GM12878 (cell line): ENCODE results near the gene LRTM2. TPM values are rescaled to one million over a fixed set of nuclear protein-coding genes. Genes with fewer than 3 reads are reported as not detected.

ENCODE experiments used
- ATAC-seq: fragments of 200-7000 bp; cut with Tn5 transposase; 3 replicates; pipeline ENCODE4 v1.9.1; 2020; ENCODE audit warnings: mild to moderate bottlenecking, moderate library complexity
- BruUV-seq: library from RNA; stranded (reverse); fragments of 400-500 nt; replicated peaks from 2 replicates; lab custom pipeline; 2021; lab: Mats Ljungman, UMichigan
- CTCF ChIA-PET: fragments of 300-600 bp; sonication (Branson Sonifier 250); formaldehyde crosslinking; extraction: SDS; loops from one replicate; lab custom pipeline; 2021; ENCODE audit warnings: inconsistent platforms; lab: Yijun Ruan, JAX
- POLR2A ChIA-PET: fragments of 350-600 bp; formaldehyde crosslinking; extraction: SDS; loops from one replicate; lab custom pipeline; 2021; ENCODE audit warnings: inconsistent platforms; lab: Charles Lee
- RAD21 ChIA-PET: fragments of 300-600 bp; sonication (Branson Sonifier 250); formaldehyde crosslinking; loops from one replicate; lab custom pipeline; 2023; ENCODE audit warnings: antibody characterized with exemption; ENCODE audit not compliant: unreplicated experiment; lab: Charles Lee
- SMC1A ChIA-PET: fragments of 300-600 bp; sonication (Branson Sonifier 250); formaldehyde crosslinking; loops from one replicate; lab custom pipeline; 2023; ENCODE audit not compliant: unreplicated experiment, uncharacterized antibody; lab: Charles Lee
- DNase-seq: peaks from one replicate; pipeline ENCODE4 v3.0.0-alpha.2; 2011; ENCODE audit warnings: low read depth, low spot score
- FAIRE-seq: peaks from 3 replicates; lab custom pipeline; 2011; peaks lifted over from hg19 to GRCh38; lab: Jason Lieb, UNC
- H2AFZ ChIP-seq: 2 replicates; pipeline ENCODE4 v1.6.0; 2011; ENCODE audit warnings: low read depth, low read length, control low read depth; ENCODE audit not compliant: control insufficient read depth
- H3K27ac ChIP-seq: 2 replicates; pipeline ENCODE4 v1.5.1; 2011; ENCODE audit warnings: control low read depth; ENCODE audit not compliant: control insufficient read depth, insufficient read depth
- H3K27me3 ChIP-seq, 2 experiments: replicated peaks in 1 of 2; 2 replicates each; pipeline versions ENCODE4 v1.6.0 to v1.6.1; 2011; ENCODE audit warnings: low read length in 1 of 2; ENCODE audit not compliant: control insufficient read depth in 2 of 2, insufficient read depth in 2 of 2
- H3K36me3 ChIP-seq, 2 experiments: 2 replicates each; pipeline ENCODE4 v1.5.1; 2011; ENCODE audit warnings: low read length in 1 of 2; ENCODE audit not compliant: control insufficient read depth in 2 of 2, insufficient read depth in 2 of 2
- H3K4me1 ChIP-seq: 2 replicates; pipeline ENCODE4 v1.6.1; 2011; ENCODE audit warnings: mild to moderate bottlenecking, low read length, moderate library complexity, mixed read lengths; ENCODE audit not compliant: control insufficient read depth, insufficient read depth
- H3K4me2 ChIP-seq: 2 replicates; pipeline ENCODE4 v1.6.0; 2011; ENCODE audit warnings: control low read depth; ENCODE audit not compliant: control insufficient read depth, insufficient read depth
- H3K4me3 ChIP-seq: fragments of 200-600 bp; sonication (generic); 2 replicates; pipeline ENCODE4 v1.5.1; 2016
- H3K79me2 ChIP-seq: 2 replicates; pipeline ENCODE4 v1.6.0; 2011; ENCODE audit warnings: low read length; ENCODE audit not compliant: control insufficient read depth, insufficient read depth
- H3K9ac ChIP-seq: 2 replicates; pipeline ENCODE4 v1.8.0; 2011; ENCODE audit warnings: low read length, control low read depth, mixed read lengths; ENCODE audit not compliant: control insufficient read depth, insufficient read depth
- H3K9me3 ChIP-seq: replicated peaks from 3 replicates; pipeline ENCODE4 v1.5.1; 2011; ENCODE audit warnings: mild to moderate bottlenecking, low read length; ENCODE audit not compliant: control insufficient read depth, insufficient read depth
- H4K20me1 ChIP-seq: 2 replicates; pipeline ENCODE4 v1.6.0; 2011; ENCODE audit not compliant: control insufficient read depth, insufficient read depth
- BCL3 ChIP-seq: IDR thresholded peaks from 2 replicates; pipeline ENCODE4 v1.6.1; 2011; ENCODE audit warnings: borderline replicate concordance, low read depth, mild to moderate bottlenecking, moderate library complexity, low read length; ENCODE audit not compliant: insufficient read depth, poor library complexity, severe bottlenecking
- EZH2 ChIP-seq: IDR thresholded peaks from 2 replicates; pipeline ENCODE4 v1.6.1; 2012; ENCODE audit warnings: low read depth, mild to moderate bottlenecking, control low read depth, inconsistent platforms, low read length, borderline replicate concordance; ENCODE audit not compliant: control insufficient read depth
- MTA2 ChIP-seq: fragments of 450-650 bp; IDR thresholded peaks from 2 replicates; pipeline ENCODE4 v1.6.1; 2016; ENCODE audit warnings: low read depth, mild to moderate bottlenecking, moderate library complexity
- NFYB ChIP-seq: IDR thresholded peaks from 2 replicates; pipeline ENCODE4 v1.6.1; 2011; ENCODE audit warnings: low read depth, mild to moderate bottlenecking, low read length, improper control_type of control experiment, moderate library complexity; ENCODE audit not compliant: insufficient read depth
- PBX3 ChIP-seq: IDR thresholded peaks from 2 replicates; pipeline ENCODE4 v1.6.1; 2011; ENCODE audit warnings: mild to moderate bottlenecking, low read depth, low read length, moderate library complexity; ENCODE audit not compliant: insufficient replicate concordance
- RELA ChIP-seq: fragments of 450-650 bp; IDR thresholded peaks from 2 replicates; pipeline ENCODE4 v1.8.0; 2014; ENCODE audit warnings: borderline replicate concordance; ENCODE audit not compliant: partially characterized antibody
- SMAD5 ChIP-seq: IDR thresholded peaks from 2 replicates; pipeline ENCODE4 v1.6.1; 2016; ENCODE audit warnings: antibody characterized with exemption, low read depth
- USF2 ChIP-seq: IDR thresholded peaks from 2 replicates; pipeline ENCODE4 v1.6.1; 2011; ENCODE audit warnings: low read depth, low read length, improper control_type of control experiment, borderline replicate concordance
- WRNIP1 ChIP-seq: IDR thresholded peaks from 2 replicates; pipeline ENCODE4 v1.6.1; 2011; ENCODE audit warnings: low read depth, low read length, improper control_type of control experiment, borderline replicate concordance
- ZSCAN29 ChIP-seq: fragments of 450-650 bp; IDR thresholded peaks from 2 replicates; pipeline ENCODE4 v1.6.1; 2017; ENCODE audit warnings: mild to moderate bottlenecking, moderate library complexity
- WGBS: methylation state at CpG from one replicate; pipeline ENCODE4 v1.1.6; 2016; ENCODE audit warnings: low lambda C conversion rate; ENCODE audit not compliant: insufficient replicate concordance, insufficient coverage; ENCODE audit errors: missing lambda C conversion rate; 5-methylcytosine and 5-hydroxymethylcytosine counted together
- in situ Hi-C: fragments of 300-500 bp; cut with MboI; formaldehyde crosslinking; loops from 9 replicates; pipeline ENCODE4 v1.14.3; 2018; ENCODE audit warnings: mixed read lengths
- intact Hi-C: fragments of 100-400 bp; cut with micrococcal nuclease; formaldehyde crosslinking; loops from one replicate; pipeline ENCODE4 v1.14.2; 2022; ENCODE audit not compliant: unreplicated experiment
- polyA plus RNA-seq, 11 experiments: library from polyadenylated mRNA; depleted of rRNA in 4 of 11; unstranded in 6 of 11; stranded (reverse) in 5 of 11; fragments of >200 nt; fragmentation: Nextera tagmentation in 4 of 11; fragmentation: Illumina TruSeq in 1 of 11; extraction: Ambion mirVana in 4 of 11; extraction: Trizol in 1 of 11; gene quantifications; 1 replicate in 1 of 11; 2 replicates in 10 of 11; pipeline versions ENCODE4 v1.2.1 to v1.2.3, GENCODE V29; 2011 to 2016; ENCODE audit warnings: inconsistent platforms in 2 of 11, missing spikeins in 2 of 11, low read depth in 1 of 11
- total RNA-seq, 4 experiments: library from RNA; depleted of rRNA in 3 of 4; stranded (reverse); fragments of >200 nt in 3 of 4; fragmentation: Illumina TruSeq in 1 of 4; extraction: Trizol in 1 of 4; gene quantifications; 2 replicates each; pipeline versions ENCODE4 v1.2.1 to v1.2.3, GENCODE V29; 2013 to 2021

LRTM2 gene
- total and polyA plus RNA-seq, 10 of the 15 experiments (the other 5 are each of a cell fraction or from before 2014, with no cell fraction given), result 0.05 TPM; not detected in 9

- TF ChIP-seq BCL3 (no peak), EZH2 (no peak), RELA (no peak), PBX3 (no peak)
Observed at GRCh38 chr12:1845427-1845826, 25.1 kb downstream of the LRTM2 start (continued).

GRCh38 chr12:1845886-1846285 lies 25.5 kb downstream of the LRTM2 start:
- no peaks in the 10 kb centered on the region for H4K20me1 ChIP-seq
- H2AFZ ChIP-seq, result no peak overlapping the region
- no peak overlapping the region for H3K9ac ChIP-seq
- no peaks in the 10 kb centered on the region for H3K4me1 ChIP-seq
- ChIA-PET CTCF (no interaction called here), SMC1A (no interaction called here), POLR2A (no interaction called here), RAD21 (no interaction called here)
- H3K27ac ChIP-seq, result no peak overlapping the region
- no peak for TF ChIP-seq USF2
- no peak for TF ChIP-seq SMAD5
- TF ChIP-seq MTA2, result no peak
- TF ChIP-seq WRNIP1, result no peak
- no peak for TF ChIP-seq NFYB
- TF ChIP-seq ZSCAN29, result no peak
- H3K4me3 ChIP-seq, result no peak overlapping the region
- no TSS peak for BruUV-seq
- WGBS, result 57% methylated on average over 5 of the region's 5 CpGs
- in situ Hi-C loops, result no loop called here
- no peak for FAIRE-seq
- H3K27me3 ChIP-seq, result peaks cover 3 to 6% of the 10 kb centered on the region in 2 experiments
- ATAC-seq, result no peak
- intact Hi-C loops, result no loop called here
- no peaks in the 10 kb centered on the region for H3K36me3 ChIP-seq
- no peak overlapping the region for H3K4me2 ChIP-seq
- no peaks in the 10 kb centered on the region for H3K79me2 ChIP-seq
- DNase-seq, result no peak
- no peaks in the 10 kb centered on the region for H3K9me3 ChIP-seq
